Stimulated activated CD8-positive, alpha-beta memory T cell treated with anti-CD3 and anti-CD28 coated beads, Interleukin-12 subunit alpha, Interleukin-12 subunit beta, amount 100 ng/mL, for 1 hour (primary cell): ENCODE results near the gene ATXN7L1.
"Not testable (repeated sequence)": the region's sequence is repeated elsewhere in the genome, so short reads cannot be mapped to it uniquely, and the experiment has no call there.

Source experiments
- DNase-seq: peaks from one replicate; pipeline ENCODE4 v3.0.0-alpha.2; 2020; ENCODE audit warnings: low read depth

Gene ATXN7L1

DNA sequence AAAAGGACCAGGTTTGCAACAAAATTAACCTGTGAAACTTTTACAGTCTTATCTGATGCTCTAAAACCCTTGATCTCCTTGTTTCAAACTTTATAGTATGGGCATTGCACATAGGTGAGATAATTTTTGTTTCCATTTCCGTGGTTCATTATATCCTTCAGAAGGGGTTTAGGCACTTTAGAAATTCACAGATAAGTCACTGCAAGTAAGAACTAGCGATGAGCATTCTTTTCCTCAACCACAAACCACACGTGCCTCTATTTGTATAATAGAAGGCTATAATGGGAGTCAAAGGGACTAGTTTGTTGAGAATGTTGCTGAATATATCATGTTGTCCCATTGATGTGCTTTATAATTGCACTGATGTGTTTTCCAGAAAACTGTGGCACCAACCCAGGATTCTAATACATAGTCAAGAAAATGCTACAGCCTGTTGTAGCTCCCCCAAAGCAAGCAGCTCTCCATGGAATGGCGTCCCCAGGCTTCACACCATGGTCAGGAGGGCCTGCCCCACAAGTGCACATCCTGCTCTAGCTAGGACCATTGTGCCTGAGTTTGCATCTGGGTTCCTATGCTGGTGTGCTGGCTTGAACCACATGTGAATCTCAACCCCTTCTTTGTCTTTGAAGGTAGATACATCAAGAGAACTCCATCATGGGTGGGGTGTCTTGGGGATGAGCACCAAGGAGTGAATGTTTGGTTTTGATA, 14.0 kb upstream of the ATXN7L1 start:
- DNase-seq, result no peak

DNA sequence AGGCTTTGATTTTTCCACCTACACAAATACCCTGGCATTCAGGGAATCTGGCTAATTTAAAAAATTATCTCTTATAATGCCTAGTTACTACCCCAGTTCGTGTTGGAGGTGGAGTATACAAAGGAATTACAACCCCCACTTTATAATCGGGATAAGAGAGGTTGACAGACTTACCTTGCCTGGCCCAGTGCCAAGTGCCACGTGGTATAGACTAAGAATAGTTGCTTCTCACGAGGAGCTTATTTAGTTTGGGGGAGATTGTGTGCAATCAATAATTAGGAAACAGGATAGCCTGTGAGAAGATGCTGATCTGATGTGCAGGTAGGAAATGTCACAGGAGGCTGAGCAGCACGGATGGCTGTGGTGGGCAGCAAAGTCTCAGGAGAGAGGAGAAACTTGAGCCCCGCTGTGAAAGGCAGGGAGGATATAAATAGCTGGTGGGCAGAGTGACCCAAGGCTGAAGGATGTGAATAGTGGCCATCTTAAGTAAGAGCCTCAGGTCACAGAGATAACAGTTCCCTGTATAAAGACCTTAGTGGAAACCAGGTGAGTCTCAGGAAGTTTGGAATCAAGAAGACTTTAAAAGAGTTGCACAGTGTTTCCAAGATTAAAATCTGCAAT, 11.3 kb upstream of the ATXN7L1 start:
- no peak for DNase-seq

DNA sequence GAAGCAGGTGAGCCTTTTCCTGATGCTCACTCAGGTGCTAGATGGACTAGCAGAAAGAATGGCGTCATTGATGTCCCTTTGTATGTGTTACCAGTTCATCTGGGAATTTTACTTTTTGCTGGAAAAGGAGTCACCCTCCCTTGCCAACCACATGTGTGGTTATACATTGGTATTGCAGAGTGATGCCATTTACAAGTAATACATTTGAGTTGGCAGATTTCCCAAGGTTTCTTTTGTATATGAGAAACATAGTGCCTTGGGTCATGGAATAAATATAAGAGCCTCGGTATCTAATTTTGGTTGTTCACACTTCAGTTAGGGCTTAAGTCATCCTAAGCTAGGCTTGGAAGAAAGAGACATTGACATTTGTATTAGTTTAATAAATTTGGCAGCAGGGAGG, 10.4 kb upstream of the ATXN7L1 start:
- no peak for DNase-seq

DNA sequence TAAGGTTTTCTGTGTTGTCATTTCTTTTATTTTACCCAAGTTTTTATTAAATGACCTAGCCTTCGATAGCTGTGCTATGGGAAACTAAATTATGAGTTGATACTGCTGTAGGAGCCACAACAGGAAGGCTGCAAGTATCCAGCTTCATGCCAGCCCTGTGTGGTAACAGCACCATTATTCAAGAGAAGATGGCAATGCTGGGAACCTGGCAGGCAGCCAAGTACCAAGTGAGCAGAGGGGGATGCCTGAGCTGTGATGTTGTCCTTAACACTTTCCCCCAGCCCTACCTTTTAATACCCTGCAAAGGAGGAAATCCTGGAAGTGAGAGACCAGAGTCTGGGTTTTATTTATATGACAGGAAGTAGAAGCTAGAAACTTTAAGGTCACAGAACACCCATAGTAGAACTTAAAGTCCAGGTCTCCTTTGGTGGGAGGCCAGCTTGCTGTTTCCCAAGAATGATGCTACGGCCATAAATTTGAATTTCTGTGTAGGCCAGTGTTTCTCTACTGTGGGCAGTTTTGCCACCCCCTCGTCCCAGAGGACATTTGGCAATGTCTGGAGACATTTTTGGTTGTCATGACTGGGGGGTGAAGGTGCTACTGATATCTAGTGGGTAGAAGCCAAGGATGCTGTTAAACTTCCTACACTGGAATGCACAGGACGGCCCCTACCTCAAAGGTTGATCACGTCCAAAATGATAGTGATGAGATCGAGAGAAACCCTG, 9.2 kb upstream of the ATXN7L1 start:
- DNase-seq, result no peak

DNA sequence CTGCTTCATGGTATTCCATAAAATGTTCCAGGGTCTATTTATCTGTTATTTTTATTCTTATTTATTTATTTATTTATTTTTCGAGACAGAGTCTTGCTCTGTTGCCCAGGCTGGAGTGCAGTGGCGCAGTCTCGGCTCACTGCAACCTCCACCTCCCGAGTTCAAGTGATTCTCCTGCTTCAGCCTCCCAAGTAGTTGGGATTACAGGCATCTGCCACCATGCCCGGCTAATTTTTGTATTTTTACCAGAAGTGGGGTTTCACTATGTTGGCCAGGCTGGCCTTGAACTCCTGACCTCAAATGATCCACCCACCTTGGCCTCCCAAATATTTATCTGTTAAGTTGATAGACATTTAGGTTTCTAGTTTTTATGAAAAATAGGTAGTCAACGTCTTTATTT, 6.8 kb upstream of the ATXN7L1 start:
- not testable (repeated sequence) for DNase-seq

DNA sequence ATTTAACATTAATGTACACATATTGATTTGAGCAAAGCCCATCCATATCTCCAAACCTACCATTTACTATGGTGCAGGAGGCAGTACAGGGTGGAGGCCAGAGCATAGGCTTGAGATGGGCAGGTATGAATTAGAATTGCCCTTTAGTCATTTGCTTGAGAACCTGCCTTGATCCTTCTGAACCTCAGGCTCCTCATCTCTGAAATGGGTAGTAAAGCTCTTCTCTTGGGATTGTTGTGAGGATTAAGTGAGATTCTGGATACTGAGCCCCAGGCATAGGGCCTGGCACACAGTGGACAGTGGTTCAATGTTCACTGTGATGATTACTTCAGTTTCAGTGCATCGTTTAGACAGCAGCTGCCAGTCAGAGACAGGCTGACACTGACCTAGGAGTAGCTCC, 5.0 kb upstream of the ATXN7L1 start:
- DNase-seq, result no peak

DNA sequence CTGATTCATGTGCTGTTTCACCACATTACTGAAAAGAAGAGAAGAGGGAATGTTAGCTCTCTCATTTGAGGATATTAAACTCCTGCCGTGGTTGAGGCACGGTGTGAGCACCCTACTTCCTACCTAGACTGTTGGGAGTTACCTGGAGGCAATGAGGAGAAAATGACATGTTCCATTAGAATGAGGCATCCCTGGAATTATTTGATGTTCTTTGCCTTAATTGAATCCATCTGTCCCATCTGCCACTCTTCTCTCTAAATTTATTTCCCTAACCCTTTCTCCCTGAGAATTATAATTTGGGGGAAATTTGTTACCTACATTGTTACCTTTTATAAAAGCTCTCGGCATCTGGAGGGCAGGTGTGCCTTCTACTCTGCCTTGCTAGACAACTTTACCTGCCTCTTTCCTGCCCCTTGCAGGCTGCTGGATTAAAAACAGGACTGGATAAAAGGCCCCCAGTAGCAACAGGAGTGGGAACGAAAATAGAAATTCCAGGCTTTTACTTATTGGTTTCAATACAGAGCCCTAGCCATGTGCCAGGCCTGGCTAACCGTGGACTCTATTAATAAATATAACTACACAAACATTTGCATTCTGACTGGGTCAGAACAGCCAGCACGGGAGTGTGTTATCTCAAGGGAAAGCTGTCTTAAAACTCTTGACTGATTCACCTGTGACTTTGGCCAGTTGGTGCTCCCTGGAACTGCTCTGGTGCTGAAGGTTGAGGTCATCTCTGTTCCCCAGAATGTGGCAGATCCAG, 4.4 kb upstream of the ATXN7L1 start:
- no peak for DNase-seq

DNA sequence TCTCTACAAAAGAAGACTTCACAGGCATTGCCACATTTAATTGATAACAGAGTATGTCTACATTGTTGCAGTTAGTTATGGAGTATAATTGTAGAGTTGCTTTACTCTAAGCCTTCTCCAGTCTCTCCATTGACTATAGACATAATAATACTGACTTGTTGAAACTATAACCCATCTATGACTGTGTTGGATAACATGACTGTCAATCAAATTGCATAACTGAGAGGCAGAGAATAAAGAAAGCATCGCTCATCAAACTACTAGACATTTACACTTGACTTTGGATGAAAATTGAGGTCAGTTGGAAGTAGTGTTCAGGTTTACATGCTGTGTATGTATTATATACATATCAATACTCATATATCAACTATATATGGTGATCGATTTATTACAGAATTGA, 3.4 kb upstream of the ATXN7L1 start:
- no peak for DNase-seq

DNA sequence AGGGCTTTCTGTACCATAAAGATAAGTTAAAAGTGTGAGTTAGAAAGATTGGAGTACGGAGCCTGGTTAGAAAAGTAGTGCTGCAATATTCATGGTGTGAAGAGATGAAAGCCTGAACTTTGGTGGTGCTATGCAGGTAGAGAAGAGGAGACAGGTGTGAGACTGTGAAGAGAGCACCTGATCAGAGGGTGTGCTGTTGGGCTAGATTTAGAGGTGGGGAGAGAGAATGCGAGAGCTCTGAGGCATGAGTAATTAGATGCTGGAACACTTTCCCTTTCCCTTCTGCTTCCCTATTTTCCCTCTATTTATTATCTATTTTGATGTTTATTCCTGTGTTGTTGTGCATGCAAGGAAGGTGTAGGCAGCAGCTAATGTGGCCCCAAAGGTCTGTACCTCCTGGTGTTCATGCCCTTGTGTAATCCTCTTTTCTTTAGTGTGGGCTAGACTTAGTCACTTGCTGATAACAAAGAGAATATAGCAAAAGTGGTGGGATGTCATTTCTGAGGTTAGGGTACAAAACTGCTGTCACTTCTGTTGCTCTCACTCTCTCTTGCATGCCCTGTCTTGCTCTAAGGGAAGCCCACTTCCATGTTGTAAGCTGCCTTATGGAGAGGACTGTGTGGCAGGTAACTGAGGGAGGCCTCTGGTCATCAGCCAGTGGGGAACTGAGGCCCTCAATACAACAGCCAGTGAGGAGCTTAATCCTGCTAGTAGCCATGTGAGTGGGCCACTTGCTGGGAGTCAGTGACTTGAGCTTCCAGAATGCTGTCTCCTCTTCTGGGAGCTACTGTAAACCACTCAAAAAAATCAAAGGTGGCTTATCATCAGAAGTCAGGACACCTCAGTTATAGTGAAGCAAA, 2.6 kb upstream of the ATXN7L1 start:
- DNase-seq, result no peak

DNA sequence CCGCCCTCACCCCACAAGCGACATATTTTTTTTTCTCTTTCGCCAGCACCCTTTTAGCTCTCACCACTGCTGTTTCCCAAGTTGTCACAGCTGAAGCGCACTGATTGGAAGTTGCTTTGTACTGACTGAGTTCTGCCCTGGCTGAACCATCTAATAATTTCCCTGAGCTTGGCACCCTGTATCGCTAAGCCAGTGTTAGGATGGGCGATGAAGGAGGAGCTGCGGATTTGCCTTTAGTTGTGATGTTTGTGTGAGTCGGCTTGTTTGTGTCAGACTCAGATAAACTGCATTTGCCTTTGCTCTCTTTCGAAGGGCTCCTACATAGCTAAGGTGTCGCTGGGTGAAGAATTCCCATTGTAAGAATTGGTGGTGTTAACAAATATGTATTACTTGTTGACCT, 1.3 kb upstream of the ATXN7L1 start:
- no peak for DNase-seq

DNA sequence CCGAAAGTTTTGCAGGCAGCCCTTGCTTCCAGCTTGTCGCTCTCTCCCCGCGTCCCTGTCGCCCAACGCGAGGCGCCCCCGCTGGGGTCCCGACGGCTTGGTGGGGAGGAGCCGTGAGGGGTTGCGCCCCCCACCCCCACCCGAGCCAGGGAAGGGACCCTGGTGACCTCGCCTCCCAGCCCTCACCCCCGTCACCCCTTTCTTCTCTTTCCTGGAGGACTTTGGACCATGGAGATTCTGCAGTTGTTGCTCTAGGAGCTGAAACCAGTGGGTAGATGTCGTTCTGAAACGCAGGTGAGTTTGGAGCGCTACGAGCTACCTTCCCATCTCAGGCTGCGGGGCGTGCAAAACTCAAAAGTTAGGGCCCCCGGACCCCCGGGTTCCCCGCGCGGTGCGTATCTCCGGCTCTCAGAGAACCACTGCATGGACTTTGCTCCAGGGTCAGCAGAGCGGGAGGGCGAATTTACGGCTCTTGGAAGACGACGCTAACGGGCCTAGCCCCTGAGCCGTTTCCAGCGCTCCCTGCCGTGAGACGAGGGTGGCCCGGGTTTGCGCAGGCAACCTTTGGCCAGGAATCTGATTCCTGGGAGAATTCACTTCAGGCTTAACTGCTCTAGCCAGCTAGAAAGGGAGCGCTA, 684 bp upstream of the ATXN7L1 start:
- DNase-seq, result no peak

DNA sequence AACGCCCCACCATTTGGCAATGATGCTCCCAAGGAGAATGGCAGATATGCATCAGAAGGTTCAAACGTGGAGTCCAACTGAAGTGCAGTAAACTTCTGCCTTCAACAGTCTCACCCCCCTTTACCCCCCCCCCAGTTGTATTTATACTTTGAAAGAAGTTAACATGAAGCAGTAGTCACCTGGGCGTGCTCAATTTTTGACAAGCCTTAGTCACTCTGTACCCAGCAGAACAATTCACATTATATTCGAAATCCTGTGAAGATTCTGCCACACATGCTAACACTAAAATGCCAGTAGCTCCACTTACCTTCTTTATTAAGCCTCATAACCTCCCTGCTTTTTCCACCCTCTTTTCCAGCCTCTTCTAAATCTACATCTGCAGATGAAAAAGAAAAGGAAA, 894 bp downstream of the ATXN7L1 start:
- DNase-seq, result no peak

DNA sequence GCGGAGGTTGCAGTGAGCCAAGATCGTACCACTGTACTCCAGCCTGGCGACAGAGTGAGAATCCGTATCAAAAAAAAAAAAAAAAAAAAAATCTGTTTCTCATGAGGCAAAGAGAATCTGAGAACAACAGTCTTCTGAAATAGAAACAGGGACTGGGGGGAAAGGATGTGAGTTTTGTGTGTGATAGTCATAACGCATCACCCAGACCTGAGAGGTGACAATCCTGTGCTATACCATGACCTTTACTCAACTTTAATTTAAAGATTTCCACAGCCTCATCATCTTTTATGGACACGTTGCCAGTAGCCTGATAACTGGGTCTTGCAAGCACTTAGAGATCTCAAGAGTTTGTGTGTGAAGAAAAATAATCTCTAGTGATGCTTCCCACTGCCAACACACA, 2.3 kb downstream of the ATXN7L1 start:
- DNase-seq, result no peak

DNA sequence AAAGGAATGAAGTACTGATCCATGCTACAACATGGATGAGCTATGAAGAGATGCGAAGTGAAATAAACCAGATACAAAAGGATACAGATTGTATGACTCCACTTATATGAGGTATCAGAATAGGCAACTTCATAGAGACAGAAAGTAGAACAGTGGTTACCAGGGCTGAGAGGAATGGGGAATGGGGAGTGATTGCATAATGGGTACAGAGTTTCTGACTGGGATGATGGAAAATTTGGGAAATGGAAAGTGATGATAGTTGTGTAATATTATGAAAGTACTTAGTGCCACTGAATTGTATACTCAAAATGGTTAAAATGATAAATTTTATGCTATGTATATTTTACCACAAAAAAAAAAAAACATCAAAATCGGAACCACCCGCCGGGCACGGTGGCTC, 3.9 kb downstream of the ATXN7L1 start:
- no peak for DNase-seq

DNA sequence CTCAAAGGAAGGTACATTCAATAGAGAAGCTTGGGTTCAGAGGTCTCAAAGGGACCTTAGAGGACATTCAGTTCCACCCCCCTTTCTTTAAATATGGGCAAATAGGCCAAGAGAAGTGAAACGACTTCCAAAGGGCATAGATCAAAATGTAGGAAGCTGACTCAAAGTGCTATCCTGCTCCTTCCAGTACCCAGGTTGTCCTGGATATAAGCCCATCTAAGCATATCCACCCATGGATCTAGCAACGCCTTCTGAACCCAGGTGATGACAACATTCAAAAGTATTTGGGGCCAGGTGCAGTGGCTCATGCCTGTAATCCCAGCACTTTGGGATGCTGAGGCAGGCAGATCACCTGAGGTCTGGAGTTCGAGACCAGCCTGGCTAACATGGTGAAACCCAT, 5.3 kb downstream of the ATXN7L1 start:
- DNase-seq, result no peak

DNA sequence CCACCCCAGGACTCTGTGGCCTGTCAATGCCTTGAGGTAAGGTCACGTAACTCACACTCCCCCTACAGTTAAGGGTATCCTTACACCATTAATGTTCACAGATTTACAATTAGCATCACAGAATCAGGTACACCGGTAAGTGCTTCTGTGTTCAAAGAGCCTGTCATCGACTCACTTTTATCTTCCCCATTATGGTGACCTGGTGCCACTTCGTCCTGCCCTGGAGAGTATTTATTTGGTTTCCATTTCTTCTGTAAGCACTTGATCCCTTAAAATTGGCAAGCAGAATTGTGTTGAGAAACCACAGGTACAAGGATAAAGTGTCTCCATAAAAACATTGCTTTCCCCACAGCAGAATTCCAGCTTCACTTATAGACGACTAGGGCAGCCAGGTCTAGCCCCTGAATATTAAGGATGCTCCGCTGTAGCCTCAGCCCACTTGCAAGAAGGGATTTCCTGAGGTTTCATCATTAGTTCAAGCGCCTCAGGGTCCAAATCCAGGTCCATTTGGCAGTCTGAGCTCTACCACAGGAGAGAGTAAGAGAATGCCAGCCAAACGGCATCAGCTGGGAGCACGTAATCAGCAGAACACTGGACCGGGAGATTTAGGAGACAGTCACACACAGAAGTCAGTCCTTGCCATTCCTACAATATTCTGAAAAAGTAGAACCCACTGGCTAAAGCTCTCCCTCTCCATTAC, 10.1 kb downstream of the ATXN7L1 start:
- no peak for DNase-seq

DNA sequence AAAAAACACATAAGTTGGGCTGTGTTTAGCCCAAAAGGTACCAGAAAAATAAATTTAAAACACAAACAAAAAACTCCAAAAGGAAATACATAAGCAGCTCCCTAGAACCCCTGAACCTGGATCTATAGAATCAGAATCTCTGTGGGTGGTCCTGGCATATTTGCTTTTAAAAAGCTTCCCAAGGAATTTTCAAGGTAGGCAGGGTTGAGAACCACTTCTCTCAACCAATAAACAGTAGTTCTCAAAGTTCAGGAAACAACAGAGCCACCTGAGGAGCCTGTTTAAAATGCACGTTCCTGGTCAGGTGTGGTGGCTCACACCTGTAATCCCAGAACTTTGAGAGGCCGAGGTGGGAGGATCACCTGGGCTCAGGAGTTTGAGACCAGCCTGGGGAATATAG, 12.5 kb downstream of the ATXN7L1 start:
- no peak for DNase-seq

DNA sequence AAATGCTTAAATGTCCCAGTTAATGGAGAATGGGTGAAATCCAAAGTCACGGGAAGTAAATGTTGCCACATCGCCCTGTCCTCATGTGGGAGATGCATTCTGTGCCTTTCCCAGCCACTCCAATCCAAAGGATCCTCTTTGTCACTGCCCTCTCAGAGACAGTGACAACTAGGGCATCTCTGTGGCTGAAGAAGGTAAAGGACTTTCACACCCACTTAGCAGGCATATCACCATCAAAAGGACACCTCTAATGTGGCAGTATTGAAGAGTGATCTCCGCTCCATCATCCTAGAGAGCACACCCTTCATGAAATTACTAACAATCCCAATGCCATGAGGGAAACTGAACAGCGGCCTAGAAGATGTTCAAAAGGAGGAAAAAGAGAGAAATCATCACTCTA, 13.6 kb downstream of the ATXN7L1 start:
- DNase-seq, result no peak

DNA sequence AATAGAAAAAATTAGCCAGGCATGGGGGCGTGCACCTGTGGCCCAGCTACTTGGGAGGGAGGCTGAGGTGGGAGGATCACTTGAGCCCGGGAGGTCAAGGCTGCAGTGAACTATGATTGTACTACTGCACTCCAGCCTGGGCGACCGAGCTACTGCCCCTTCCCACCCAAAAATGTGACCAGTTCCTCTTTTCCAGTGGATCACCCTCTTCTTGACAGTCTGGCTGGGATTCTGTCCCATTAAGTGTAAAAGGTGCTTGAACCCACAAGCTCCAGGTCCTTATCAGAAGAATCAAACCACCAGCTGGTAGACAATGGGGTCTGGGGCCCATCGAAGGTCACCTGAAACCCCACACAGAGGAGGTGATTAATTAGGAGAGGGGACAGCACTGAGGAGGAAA, 14.1 kb downstream of the ATXN7L1 start:
- DNase-seq, result no peak

DNA sequence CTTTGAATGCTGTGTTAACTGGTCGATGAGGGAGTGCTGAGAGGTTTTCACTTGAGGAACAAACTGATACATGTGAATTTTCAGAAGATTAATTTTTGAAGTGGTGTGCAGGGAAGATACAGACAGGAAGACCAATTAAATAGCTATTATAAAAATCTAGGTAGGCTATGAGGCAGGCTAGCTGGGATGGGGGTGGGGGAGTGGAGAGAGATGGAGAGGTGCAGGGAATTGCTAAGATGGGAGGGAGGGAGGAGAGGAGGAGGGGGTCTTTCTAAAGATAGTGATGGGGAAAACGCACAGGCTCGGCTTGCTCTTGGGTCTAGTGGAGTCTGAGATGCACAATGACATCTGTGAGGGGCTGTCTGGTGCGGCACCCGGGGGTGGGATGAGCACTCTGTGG, 15.2 kb downstream of the ATXN7L1 start:
- DNase-seq, result no peak

DNA sequence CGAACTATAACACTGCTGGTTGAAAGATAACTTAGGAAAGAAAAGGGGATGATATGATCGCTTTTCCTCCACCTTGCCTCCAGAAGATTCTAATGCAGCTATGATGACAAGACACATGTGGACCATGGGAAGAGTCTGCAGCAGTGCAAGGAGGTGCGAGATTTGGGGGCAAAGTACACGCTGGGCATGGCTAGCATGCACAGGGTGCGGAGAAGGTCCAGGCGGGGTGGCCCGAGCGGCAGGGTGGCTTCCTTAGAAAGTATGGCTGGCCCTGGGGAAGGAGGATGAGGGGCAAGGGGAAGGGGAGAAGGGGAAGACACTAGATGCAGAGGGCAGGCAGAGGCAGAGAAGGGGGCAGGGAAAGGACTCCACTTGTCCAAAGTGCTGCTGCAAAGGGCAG, 15.6 kb downstream of the ATXN7L1 start:
- DNase-seq, result no peak
